Activated gamma-delta T cell (primary cell): ENCODE measurements around the gene F7.
"Not testable (repeated sequence)": the region's sequence is repeated elsewhere in the genome, so short reads cannot be mapped to it uniquely, and the experiment has no call there.

Experiments
- DNase-seq: peaks from one replicate; lab custom pipeline; 2025; lab: John Stamatoyannopoulos, UW

The F7 gene

GRCh38 chr13:113072376-113072775, 33.2 kb upstream of the F7 start:
- DNase-seq: no peak

DNA sequence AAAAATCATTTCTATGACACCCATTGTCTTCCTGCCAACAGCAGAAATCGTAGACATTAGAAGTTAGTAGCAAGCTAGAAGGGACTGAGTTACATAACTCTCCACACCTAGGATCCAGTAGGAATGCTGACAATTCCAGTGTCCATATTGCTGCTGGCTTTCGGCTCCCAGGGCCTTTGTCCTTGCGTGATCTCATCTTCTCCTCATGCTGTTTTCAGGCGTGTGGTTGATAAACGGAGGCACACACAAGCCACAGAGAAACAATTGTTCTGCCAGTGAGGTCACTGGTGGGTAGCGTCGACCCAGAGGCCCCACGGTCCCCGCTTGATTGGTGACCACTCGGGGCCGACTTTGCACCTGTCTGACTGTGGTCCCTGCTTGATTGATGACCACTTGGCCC, 31.6 kb upstream of the F7 start:
- no peak for DNase-seq

DNA sequence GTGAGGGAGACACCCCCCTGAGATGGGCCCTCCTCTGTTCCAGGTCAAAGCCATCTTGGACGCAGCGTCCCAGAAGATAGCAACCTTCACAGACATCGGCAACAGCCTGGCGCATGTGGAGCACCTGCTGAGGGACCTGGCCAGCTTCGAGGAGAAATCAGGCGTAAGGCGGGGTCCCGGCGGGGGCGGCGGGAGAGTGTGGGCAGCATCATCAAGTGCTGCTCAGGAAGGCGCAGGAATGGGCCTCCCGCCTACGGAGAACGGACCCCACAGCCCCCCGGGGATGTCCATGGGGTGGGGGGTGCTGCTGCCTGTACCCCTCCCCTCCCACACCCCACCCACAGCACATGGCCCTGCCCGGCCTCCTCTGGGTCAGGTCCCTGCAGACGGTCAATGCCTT, 31.2 kb upstream of the F7 start:
- DNase-seq: no peak

DNA sequence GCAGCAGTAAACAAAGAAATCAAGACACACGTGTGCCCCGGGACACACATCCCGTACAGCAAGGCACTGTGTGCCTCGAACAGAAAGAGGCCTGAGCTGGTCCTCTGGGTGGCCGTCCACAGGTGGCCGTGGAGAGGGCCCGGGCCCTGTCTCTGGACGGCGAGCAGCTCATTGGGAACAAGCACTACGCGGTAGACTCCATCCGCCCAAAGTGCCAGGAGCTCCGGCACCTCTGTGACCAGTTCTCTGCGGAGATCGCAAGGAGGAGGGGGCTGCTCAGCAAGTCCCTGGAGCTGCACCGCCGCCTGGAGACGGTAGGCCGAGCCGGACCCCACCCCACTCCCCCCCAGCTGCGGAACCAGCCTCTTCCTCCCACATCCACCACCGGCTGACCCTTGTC, 30.7 kb upstream of the F7 start:
- DNase-seq: no peak

DNA sequence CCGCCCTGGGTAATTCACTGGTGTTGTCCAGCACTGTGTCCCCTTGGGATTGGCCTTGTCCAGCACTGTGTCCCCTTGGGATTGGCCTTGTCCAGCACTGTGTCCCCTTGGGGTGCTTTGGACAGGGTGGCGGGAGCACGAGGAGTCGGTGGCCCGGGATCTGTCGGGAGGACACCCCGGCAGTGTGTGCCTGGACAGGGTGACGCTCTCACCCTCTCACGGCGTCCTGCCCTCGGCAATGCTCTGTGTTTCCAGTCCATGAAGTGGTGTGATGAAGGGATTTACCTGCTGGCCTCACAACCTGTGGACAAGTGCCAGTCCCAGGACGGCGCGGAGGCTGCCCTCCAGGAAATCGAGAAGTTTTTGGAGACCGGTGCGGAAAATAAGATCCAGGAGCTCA, 29.9 kb upstream of the F7 start:
- no peak for DNase-seq

DNA sequence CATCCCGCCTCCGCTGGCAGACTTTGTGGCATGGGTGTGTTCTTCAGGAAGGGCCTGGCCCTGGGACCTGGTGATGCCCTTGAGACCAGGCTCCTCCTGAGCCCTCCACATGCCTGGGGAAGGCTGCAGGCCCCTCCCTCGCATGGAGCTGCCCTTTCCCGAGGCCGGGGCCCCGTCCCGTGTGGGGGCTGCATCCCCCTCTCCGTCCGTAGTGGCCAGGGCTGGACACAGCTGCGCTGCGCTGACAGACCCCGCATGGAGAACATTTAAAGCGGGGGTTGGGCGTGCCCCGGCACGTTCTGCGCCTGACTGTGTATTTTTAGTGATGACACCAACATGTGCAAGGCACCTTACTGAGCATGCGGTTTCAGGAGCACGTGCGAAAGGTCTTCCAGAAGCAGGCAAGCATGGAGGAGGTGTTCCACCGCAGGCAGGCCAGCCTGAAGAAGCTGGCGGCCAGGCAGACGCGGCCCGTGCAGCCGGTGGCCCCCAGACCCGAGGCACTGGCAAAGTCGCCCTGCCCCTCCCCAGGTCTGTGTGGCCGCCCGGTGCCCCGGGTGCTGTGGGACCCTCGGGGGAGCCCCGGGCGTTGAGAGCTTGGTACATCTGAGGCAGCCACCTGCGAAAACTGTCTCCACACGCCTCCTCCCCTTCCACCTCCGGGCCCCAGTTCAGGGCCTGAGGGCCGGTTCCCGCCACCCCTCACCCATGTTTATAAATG, 28.8 kb upstream of the F7 start:
- no peak for DNase-seq

DNA sequence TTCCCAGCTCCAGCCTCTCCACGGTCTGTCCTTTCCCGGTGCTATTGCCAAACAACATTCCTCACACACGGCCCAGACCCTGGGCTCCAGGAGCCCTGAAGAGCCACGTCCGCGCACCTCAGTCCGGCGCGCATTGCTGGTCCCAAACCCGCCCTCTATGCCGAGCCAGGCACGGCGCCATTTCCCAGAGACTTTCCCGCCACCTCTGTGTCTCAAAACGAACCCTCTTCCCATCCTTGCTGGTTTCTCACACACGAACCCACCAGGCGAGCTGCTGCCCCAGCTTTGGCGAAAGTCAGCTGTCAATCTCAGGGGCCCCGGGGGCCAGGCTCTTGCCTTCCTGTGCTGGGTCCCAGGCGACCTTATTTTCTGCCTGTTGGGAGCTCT, 28.0 kb upstream of the F7 start:
- DNase-seq: no peak

- DNase-seq: no peak
These were observed 27.4 kb upstream of the F7 start for GRCh38 chr13:113077953-113078901.

DNA sequence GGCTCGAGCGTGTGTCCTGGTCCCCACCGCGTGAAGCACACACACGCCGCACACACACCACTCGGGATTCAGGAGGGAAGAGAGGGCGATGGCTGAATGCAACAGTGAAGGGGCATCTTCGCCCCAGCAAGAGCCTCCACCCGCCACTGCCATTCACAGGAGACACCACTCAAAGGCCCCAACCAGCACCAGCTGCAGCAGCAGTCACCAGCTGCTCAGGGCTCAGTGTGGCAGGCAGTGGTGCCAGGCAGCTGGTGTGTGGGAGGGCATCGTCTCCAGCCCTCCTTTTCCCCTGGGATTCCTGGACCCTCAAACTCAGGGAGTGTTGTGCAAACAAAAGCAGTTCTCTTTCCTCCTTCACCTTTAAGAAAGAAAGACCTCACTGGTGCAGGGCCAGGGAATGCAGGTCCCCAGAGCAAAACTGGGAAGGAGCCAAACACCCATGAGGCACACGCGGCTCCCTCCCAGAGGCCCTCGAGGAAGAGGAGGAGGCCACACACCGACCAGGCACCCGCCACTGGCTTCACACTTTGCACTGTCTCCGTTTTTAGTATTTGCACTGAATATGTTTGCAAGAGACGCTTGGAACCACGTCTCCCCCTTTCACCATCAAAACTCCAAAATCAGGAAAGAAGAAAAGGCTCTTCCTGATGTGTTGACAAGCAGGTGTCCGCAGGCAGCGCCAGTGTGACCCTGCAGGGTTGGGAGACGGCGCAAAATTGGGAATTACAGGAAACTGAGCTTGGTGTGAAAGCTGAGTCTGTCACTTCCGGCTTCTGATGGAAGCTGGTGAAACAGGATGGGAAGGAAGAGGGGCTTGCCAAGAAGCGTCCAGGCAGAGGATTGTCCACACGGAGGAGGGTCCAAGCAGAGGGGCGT, 26.4 kb upstream of the F7 start:
- DNase-seq: no peak

- DNase-seq: not testable (repeated sequence)
These were observed 25.9 kb upstream of the F7 start for GRCh38 chr13:113079781-113080080.

DNA sequence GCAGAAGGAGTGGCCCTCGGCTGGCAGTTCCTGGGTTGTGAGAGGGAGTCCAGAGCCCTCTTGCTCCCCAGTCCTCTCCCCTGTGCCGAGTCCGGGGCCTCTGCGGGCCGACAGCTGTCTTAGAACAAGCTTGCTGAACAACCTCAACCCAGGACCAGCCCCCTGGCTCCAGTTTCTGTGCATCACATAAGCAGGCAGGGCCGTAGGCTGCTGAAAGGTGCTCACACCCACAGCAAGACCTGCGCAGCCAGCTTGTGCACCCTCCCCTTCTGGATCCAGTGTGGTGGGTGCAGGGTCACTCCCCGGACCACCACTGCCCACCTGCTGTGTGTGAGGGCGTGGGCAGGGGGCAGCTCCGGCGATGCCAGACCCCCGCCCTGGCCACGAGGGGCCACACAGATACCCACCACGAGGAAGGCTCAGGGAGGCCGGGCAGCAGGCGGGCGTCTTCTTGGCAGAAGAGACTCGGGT, 25.2 kb upstream of the F7 start:
- no peak for DNase-seq

GRCh38 chr13:113080901-113081521, 24.6 kb upstream of the F7 start:
- DNase-seq: no peak

- no peak for DNase-seq
These were observed 23.2 kb upstream of the F7 start for GRCh38 chr13:113082198-113083021.

- DNase-seq: no peak
These were observed 22.6 kb upstream of the F7 start for GRCh38 chr13:113083022-113083373.

GRCh38 chr13:113083402-113084061, 22.1 kb upstream of the F7 start:
- DNase-seq: no peak

- DNase-seq: no peak
These were observed 21.3 kb upstream of the F7 start for GRCh38 chr13:113084094-113084942.

DNA sequence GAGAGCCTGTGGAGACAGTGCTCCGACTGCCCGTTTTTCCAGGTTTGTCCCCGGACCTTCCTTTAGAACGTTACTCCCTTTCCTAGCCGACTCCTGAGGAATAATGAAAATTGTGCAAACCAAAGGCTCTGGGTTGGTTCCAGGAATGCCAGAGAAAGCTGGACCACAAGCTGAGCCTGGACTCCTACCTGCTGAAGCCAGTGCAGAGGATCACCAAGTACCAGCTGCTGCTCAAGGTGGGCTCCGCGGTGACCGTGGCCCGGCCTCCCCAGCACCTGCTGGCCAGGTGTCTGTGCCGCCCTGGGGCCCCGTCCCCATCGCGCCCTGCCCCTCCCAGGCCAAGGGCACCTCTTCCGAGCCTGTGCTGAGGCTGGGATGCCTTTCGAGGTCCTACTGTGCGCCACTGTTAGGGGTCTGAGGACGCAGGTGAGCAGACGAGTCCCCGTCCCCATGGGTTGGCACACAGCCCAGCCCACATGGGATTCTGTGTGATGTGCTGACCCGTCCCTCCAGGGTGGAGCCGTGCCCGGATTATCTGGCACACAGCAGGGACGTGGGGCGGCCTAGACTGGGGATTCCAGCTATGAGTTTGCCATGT, 20.5 kb upstream of the F7 start:
- no peak for DNase-seq

GRCh38 chr13:113086031-113086750, 19.4 kb upstream of the F7 start:
- no peak for DNase-seq
